CD4-positive, alpha-beta T cell (primary cell): ENCODE results near the gene DNAH6. TPM values are rescaled to one million over a fixed set of nuclear protein-coding genes. Genes with fewer than 3 reads are reported as not detected.
A peak's percentile ranks its signal among the peaks of the same experiment; 100 is the strongest.

ENCODE experiments used
- ATAC-seq: fragments of 200-7000 bp; cut with Tn5 transposase; one replicate; pipeline ENCODE4 v1.10.0; 2022; ENCODE audit warnings: mild to moderate bottlenecking; ENCODE audit not compliant: poor library complexity
- CTCF ChIA-PET: fragments of 350-600 bp; sonication (Branson Sonifier 250); formaldehyde crosslinking; loops from one replicate; lab custom pipeline; 2021; ENCODE audit warnings: antibody characterized with exemption, inconsistent platforms; lab: Charles Lee
- POLR2A ChIA-PET: fragments of 350-600 bp; sonication (Branson Sonifier 250); formaldehyde crosslinking; loops from one replicate; lab custom pipeline; 2021; ENCODE audit warnings: antibody characterized with exemption, inconsistent platforms; lab: Charles Lee
- DNase-seq, 14 experiments: peaks; one replicate each; pipeline ENCODE4 v3.0.0-alpha.2; 2013 to 2020; ENCODE audit warnings: mixed read lengths in 2 of 14
- H3K27ac ChIP-seq, 2 donors: one replicate each; pipeline versions ENCODE4 v1.5.1 to v1.7.0; 2013; ENCODE audit warnings: low read length in 2 of 2, low read depth in 1 of 2, mild to moderate bottlenecking in 1 of 2
- H3K27me3 ChIP-seq, 2 experiments: 1 replicate in 1 of 2; 2 replicates in 1 of 2; pipeline versions ENCODE4 v1.6.1 to v1.7.0; 2013; ENCODE audit warnings: low read length in 2 of 2, control low read depth in 1 of 2, mild to moderate bottlenecking in 1 of 2, moderate library complexity in 1 of 2; ENCODE audit not compliant: insufficient read depth in 2 of 2, control insufficient read depth in 1 of 2
- H3K36me3 ChIP-seq: one replicate; pipeline ENCODE4 v1.6.1; 2013; ENCODE audit warnings: low read length, control low read depth; ENCODE audit not compliant: insufficient read depth
- H3K4me1 ChIP-seq: one replicate; pipeline ENCODE4 v1.6.1; 2013; ENCODE audit warnings: low read length, control low read depth; ENCODE audit not compliant: insufficient read depth
- H3K4me3 ChIP-seq: one replicate; pipeline ENCODE4 v1.5.1; 2013; ENCODE audit warnings: mild to moderate bottlenecking, low read length, moderate library complexity
- H3K9me3 ChIP-seq, 2 experiments: 1 replicate in 1 of 2; 2 replicates in 1 of 2; pipeline versions ENCODE4 v1.6.1 to v1.7.0; 2013; ENCODE audit warnings: low read length in 2 of 2, mild to moderate bottlenecking in 2 of 2, control low read depth in 1 of 2, moderate library complexity in 1 of 2; ENCODE audit not compliant: control insufficient read depth in 1 of 2, insufficient read depth in 1 of 2
- H3K27ac Mint-ChIP-seq: one replicate; pipeline ENCODE4 v1.8.0; 2020; ENCODE audit warnings: mixed read lengths
- H3K27me3 Mint-ChIP-seq: one replicate; pipeline ENCODE4 v1.8.0; 2021; ENCODE audit warnings: mixed read lengths
- H3K36me3 Mint-ChIP-seq: one replicate; pipeline ENCODE4 v1.8.0; 2021; ENCODE audit warnings: low read depth, mixed read lengths
- H3K4me1 Mint-ChIP-seq: one replicate; pipeline ENCODE4 v1.8.0; 2021; ENCODE audit warnings: low read depth, mixed read lengths
- H3K4me3 Mint-ChIP-seq: one replicate; pipeline ENCODE4 v1.8.0; 2020; ENCODE audit warnings: mild to moderate bottlenecking, mixed read lengths
- H3K9me3 Mint-ChIP-seq: one replicate; pipeline ENCODE4 v1.8.0; 2020; ENCODE audit warnings: mixed read lengths
- intact Hi-C, 2 experiments: fragments of 100-400 bp; cut with DNase I in 1 of 2; cut with micrococcal nuclease in 1 of 2; formaldehyde crosslinking; loops; one replicate each; pipeline versions ENCODE4 v1.15.1 to v1.9.0; 2023 to 2025; cut with DNase I, micrococcal nuclease
- total RNA-seq, 174 experiments: library from RNA in 2 of 174; stranded (reverse) in 2 of 174; gene quantifications; one replicate each; pipeline ENCODE4 v1.2.3 and lab custom pipeline; 2021 to 2026
- TF ChIP-seq, protein P1 (sequence below): fragments of 200-600 bp; IDR thresholded peaks from one replicate; pipeline ENCODE4 v1.8.0; 2022; ENCODE audit warnings: antibody characterized with exemption, mild to moderate bottlenecking

The DNAH6 gene
- total RNA-seq, 2 experiments from 2014 or later = 0.59 to 1.2 TPM

DNA sequence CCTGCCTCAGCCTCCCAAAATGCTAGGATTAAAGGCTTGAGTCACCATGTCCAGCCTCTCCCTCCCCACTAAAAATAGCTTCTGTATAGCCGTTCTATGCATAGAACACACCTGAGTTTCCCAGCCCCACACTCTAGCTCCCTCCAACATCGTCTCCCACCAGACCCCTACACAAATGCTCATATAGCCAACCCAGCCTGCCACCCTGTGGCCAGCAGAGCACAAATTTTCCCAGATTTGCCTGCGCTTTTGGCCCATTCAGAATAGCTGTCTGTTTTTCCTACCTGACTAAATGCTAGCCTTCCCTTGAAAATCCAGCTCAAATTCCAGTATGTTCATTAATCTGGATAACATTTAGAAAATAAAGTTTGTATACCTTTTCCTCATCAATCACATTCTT is 341.8 kb downstream of the DNAH6 start:
- H3K4me1 Mint-ChIP-seq = peaks cover 96% of the 10 kb centered on the region
- peak overlapping the region; percentile 32 for H3K4me3 Mint-ChIP-seq
- ATAC-seq (no peak), DNase-seq (no peak)
- TF ChIP-seq, protein P1, sequence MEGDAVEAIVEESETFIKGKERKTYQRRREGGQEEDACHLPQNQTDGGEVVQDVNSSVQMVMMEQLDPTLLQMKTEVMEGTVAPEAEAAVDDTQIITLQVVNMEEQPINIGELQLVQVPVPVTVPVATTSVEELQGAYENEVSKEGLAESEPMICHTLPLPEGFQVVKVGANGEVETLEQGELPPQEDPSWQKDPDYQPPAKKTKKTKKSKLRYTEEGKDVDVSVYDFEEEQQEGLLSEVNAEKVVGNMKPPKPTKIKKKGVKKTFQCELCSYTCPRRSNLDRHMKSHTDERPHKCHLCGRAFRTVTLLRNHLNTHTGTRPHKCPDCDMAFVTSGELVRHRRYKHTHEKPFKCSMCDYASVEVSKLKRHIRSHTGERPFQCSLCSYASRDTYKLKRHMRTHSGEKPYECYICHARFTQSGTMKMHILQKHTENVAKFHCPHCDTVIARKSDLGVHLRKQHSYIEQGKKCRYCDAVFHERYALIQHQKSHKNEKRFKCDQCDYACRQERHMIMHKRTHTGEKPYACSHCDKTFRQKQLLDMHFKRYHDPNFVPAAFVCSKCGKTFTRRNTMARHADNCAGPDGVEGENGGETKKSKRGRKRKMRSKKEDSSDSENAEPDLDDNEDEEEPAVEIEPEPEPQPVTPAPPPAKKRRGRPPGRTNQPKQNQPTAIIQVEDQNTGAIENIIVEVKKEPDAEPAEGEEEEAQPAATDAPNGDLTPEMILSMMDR = peak; percentile 26
- H3K9me3 ChIP-seq = peaks cover 3 to 5% of the 10 kb centered on the region in 2 experiments
- H3K27ac Mint-ChIP-seq = peak overlapping the region; percentile 94
- peaks cover 9% of the 10 kb centered on the region for H3K9me3 Mint-ChIP-seq
- peaks cover 91% of the 10 kb centered on the region for H3K36me3 Mint-ChIP-seq
- H3K27me3 ChIP-seq = no peaks in the 10 kb centered on the region
- CTCF ChIA-PET = interaction anchor here (0.9 to 2.7 kb wide), 2 partner anchors 20 to 68 kb away, joined by 3 to 14 read pairs; no protein-coding TSS in a partner anchor
- POLR2A ChIA-PET = interaction anchor here (0.8 to 9.8 kb wide), 12 partner anchors 10 to 205 kb away, joined by 3 to 132 read pairs (median 6); partner anchors contain the start of gene TRABD2A
- H3K4me1 ChIP-seq = peaks cover 96% of the 10 kb centered on the region
- H3K4me3 ChIP-seq = no peak overlapping the region
- peaks cover 9% of the 10 kb centered on the region for H3K36me3 ChIP-seq
- intact Hi-C loops = loop anchor here in 1 of 2 experiments (5.0 kb wide), 1 partner anchor 206 kb away; no protein-coding TSS in a partner anchor
- H3K27ac ChIP-seq = peak overlapping the region; percentile 53 to 69
- H3K27me3 Mint-ChIP-seq = no peaks in the 10 kb centered on the region

DNA sequence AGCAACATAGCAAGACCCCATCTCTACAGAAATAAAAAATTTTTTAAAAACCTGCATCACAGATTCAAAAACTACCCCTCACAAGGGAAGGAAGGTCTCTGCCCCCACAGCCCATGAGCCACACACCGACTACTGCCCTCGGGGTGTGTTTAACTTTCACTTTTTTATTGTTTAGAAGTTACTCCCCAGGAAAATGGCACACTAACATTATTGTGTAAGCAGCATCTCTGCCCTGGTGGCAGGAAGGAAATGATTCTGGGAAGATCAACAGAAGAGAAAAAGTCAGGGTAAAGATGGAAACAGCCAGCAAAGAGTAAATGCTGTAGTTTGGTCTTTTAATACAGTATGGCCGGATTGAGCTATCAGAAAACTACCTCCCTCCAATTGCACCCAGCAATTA is 342.6 kb downstream of the DNAH6 start:
- peaks cover 7% of the 10 kb centered on the region for H3K9me3 Mint-ChIP-seq
- H3K4me1 Mint-ChIP-seq = peaks cover 100% of the 10 kb centered on the region
- intact Hi-C loops = loop anchor here in 1 of 2 experiments (5.0 kb wide), 1 partner anchor 207 kb away; no protein-coding TSS in a partner anchor
- peak in 2 of 14 experiments; percentile 22 to 61 for DNase-seq
- ChIA-PET CTCF (interaction anchor here (1.4 to 2.7 kb wide), 2 partner anchors 23 to 67 kb away, joined by 3 to 14 read pairs; no protein-coding TSS in a partner anchor), POLR2A (interaction anchor here (0.8 to 9.8 kb wide), 9 partner anchors 11 to 175 kb away, joined by 3 to 132 read pairs (median 7); no protein-coding TSS in a partner anchor)
- H3K4me3 Mint-ChIP-seq = peak overlapping the region; percentile 58
- H3K36me3 Mint-ChIP-seq = peaks cover 92% of the 10 kb centered on the region
- Histone ChIP-seq H3K9me3 (no peaks in the 10 kb centered on the region), H3K4me1 (peaks cover 97% of the 10 kb centered on the region), H3K4me3 (peak overlapping the region; percentile 13), H3K27me3 (no peaks in the 10 kb centered on the region), H3K36me3 (peaks cover 9% of the 10 kb centered on the region), H3K27ac (peak overlapping the region; percentile 53 to 69)
- TF ChIP-seq, protein P1 = no peak
- H3K27me3 Mint-ChIP-seq = no peaks in the 10 kb centered on the region
- H3K27ac Mint-ChIP-seq = peak overlapping the region; percentile 94
- no peak for ATAC-seq

DNA sequence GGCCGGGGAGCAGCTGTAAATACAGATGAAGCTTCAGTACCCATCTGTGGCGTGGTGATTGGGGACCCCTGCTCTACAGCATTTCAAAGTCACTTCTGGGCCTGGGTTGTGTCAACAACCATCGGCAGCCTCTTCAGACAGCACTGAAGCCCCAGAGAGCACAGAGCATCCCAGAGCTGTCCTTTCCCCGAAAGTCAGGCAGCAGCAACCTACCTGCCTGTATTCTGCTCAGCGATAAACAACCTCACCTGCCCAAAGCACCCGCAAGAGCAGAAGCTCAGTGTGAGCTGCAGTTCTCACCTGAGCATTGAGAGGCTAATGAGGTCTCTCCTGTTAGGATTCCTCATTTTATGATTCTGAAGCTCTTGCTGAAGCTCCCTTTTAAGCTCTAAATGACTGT is 345.2 kb downstream of the DNAH6 start:
- H3K27ac ChIP-seq = peak overlapping the region; percentile 25 to 52
- CTCF ChIA-PET = interaction anchor here (0.8 kb wide), 1 partner anchor 21 kb away, joined by 3 read pairs; no protein-coding TSS in a partner anchor
- no peaks in the 10 kb centered on the region for H3K9me3 ChIP-seq
- peaks cover 97% of the 10 kb centered on the region for H3K4me1 ChIP-seq
- H3K27me3 Mint-ChIP-seq = no peaks in the 10 kb centered on the region
- H3K4me1 Mint-ChIP-seq = peaks cover 100% of the 10 kb centered on the region
- DNase-seq = no peak
- ATAC-seq = peak; percentile 22
- intact Hi-C loops = loop anchor here (5.0 kb wide), 3 partner anchors 119 to 229 kb away; no protein-coding TSS in a partner anchor
- H3K36me3 ChIP-seq = peaks cover 19% of the 10 kb centered on the region
- H3K4me3 Mint-ChIP-seq = peak overlapping the region; percentile 69
- peaks cover 3% of the 10 kb centered on the region for H3K9me3 Mint-ChIP-seq
- peak overlapping the region; percentile 94 for H3K27ac Mint-ChIP-seq
- POLR2A ChIA-PET = interaction anchor here (1.0 to 9.8 kb wide), 10 partner anchors 10 to 364 kb away, joined by 3 to 132 read pairs (median 8); partner anchors contain the start of genes TMSB10 and TRABD2A
- H3K36me3 Mint-ChIP-seq = peaks cover 92% of the 10 kb centered on the region
- no peaks in the 10 kb centered on the region for H3K27me3 ChIP-seq
- TF ChIP-seq, protein P1 = no peak
- H3K4me3 ChIP-seq = no peak overlapping the region
